DOHH2 (cell line): ENCODE measurements around the gene C10orf62.
"Not testable (repeated sequence)": the region's sequence is repeated elsewhere in the genome, so short reads cannot be mapped to it uniquely, and the experiment has no call there.

Source experiments
- H3F3A ChIP-seq: fragments of 200-600 bp; sonication (generic), shearing (Covaris generic); 2 replicates; pipeline ENCODE4 v1.6.0; 2016; ENCODE audit warnings: antibody characterized with exemption, mild to moderate bottlenecking; ENCODE audit not compliant: control insufficient read depth, insufficient read depth
- H3K27ac ChIP-seq: fragments of 200-600 bp; sonication (generic); 2 replicates; pipeline ENCODE4 v1.5.1; 2014; ENCODE audit warnings: low read depth, mild to moderate bottlenecking, low read length, moderate library complexity
- H3K27me3 ChIP-seq: fragments of 200-600 bp; sonication (generic); 2 replicates; pipeline ENCODE4 v1.6.1; 2014; ENCODE audit warnings: mild to moderate bottlenecking, low read length, mixed read lengths; ENCODE audit not compliant: control insufficient read depth
- H3K36me3 ChIP-seq: fragments of 200-600 bp; sonication (generic); 2 replicates; pipeline ENCODE4 v1.6.1; 2014; ENCODE audit warnings: mild to moderate bottlenecking, low read length, moderate library complexity, mixed read lengths; ENCODE audit not compliant: control insufficient read depth
- H3K4me1 ChIP-seq: fragments of 200-600 bp; sonication (generic); 2 replicates; pipeline ENCODE4 v1.6.1; 2014; ENCODE audit warnings: mild to moderate bottlenecking, low read length, mixed read lengths; ENCODE audit not compliant: control insufficient read depth
- H3K4me2 ChIP-seq: fragments of 200-600 bp; sonication (generic); 2 replicates; pipeline ENCODE4 v1.6.0; 2014; ENCODE audit warnings: mild to moderate bottlenecking, low read length, moderate library complexity
- H3K4me3 ChIP-seq: fragments of 200-600 bp; sonication (generic); 2 replicates; pipeline ENCODE4 v1.5.1; 2014; ENCODE audit warnings: mild to moderate bottlenecking, low read length, mixed read lengths
- H3K79me2 ChIP-seq: fragments of 200-600 bp; sonication (generic); 2 replicates; pipeline ENCODE4 v1.6.1; 2014; ENCODE audit warnings: mild to moderate bottlenecking, low read length, mixed read lengths; ENCODE audit not compliant: control insufficient read depth
- H3K9me2 ChIP-seq: fragments of 200-600 bp; sonication (generic); replicated peaks from 2 replicates; pipeline ENCODE4 v1.6.1; 2014; ENCODE audit warnings: mild to moderate bottlenecking, low read length, mixed read lengths; ENCODE audit not compliant: control insufficient read depth
- H3K9me3 ChIP-seq: fragments of 200-600 bp; sonication (generic); 2 replicates; pipeline ENCODE4 v1.6.1; 2014; ENCODE audit warnings: antibody characterized with exemption, low read length, mixed read lengths; ENCODE audit not compliant: control insufficient read depth, insufficient read depth
- H4K20me1 ChIP-seq: fragments of 200-600 bp; sonication (generic); 2 replicates; pipeline ENCODE4 v1.6.0; 2014; ENCODE audit warnings: low read depth, mild to moderate bottlenecking, antibody characterized with exemption, low read length, moderate library complexity; ENCODE audit not compliant: control insufficient read depth, insufficient read depth
- EZH2phosphoT487 ChIP-seq: fragments of 200-600 bp; sonication (generic); IDR thresholded peaks from 2 replicates; pipeline ENCODE4 v1.6.1; 2017; ENCODE audit warnings: borderline replicate concordance, mild to moderate bottlenecking, antibody characterized with exemption, low read length, moderate library complexity, mixed read lengths
- TF ChIP-seq, protein P1 (sequence below): fragments of 200-600 bp; sonication (generic); IDR thresholded peaks from one replicate; pipeline ENCODE4 v1.5.1; 2014; ENCODE audit warnings: antibody characterized with exemption, mild to moderate bottlenecking, low read depth, low read length; ENCODE audit not compliant: poor library complexity, severe bottlenecking

C10orf62 gene

DNA sequence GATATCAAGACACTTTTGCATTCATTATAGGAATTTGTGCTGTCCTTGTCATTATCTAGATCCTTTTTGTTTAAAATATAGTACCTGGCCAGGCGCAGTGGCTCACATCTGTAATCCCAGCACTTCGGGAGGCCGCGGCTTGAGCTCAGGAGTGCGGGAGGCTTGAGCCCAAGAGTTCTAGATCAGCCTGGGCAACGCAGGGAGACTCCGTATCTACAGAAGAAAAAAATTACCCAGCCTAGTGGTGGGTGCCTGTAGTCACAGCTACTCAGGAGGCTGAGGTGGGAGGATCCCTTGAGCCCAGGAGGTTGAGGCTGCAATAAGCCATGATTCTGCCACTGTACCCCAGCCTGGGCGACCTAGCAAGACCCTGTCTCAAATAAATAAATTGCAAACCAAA is 44.4 kb downstream of the C10orf62 start:
- Histone ChIP-seq H3F3A (peaks cover 3% of the 10 kb centered on the region; the same call in 1 of the 2 replicates), H3K79me2 (peaks cover 6% of the 10 kb centered on the region; the same call in 1 of the 2 replicates), H3K9me3 (no peaks in the 10 kb centered on the region), H3K4me2 (peak overlapping the region; percentile 86), H3K4me1 (peaks cover 11% of the 10 kb centered on the region), H4K20me1 (no peaks in the 10 kb centered on the region), H3K36me3 (no peaks in the 10 kb centered on the region), H3K9me2 (no peaks in the 10 kb centered on the region), H3K27ac (no peak overlapping the region), H3K27me3 (no peaks in the 10 kb centered on the region), H3K4me3 (peak overlapping the region; percentile 79)
- TF ChIP-seq, protein P1, sequence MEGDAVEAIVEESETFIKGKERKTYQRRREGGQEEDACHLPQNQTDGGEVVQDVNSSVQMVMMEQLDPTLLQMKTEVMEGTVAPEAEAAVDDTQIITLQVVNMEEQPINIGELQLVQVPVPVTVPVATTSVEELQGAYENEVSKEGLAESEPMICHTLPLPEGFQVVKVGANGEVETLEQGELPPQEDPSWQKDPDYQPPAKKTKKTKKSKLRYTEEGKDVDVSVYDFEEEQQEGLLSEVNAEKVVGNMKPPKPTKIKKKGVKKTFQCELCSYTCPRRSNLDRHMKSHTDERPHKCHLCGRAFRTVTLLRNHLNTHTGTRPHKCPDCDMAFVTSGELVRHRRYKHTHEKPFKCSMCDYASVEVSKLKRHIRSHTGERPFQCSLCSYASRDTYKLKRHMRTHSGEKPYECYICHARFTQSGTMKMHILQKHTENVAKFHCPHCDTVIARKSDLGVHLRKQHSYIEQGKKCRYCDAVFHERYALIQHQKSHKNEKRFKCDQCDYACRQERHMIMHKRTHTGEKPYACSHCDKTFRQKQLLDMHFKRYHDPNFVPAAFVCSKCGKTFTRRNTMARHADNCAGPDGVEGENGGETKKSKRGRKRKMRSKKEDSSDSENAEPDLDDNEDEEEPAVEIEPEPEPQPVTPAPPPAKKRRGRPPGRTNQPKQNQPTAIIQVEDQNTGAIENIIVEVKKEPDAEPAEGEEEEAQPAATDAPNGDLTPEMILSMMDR: peak; percentile 31
- TF ChIP-seq EZH2phosphoT487: no peak

DNA sequence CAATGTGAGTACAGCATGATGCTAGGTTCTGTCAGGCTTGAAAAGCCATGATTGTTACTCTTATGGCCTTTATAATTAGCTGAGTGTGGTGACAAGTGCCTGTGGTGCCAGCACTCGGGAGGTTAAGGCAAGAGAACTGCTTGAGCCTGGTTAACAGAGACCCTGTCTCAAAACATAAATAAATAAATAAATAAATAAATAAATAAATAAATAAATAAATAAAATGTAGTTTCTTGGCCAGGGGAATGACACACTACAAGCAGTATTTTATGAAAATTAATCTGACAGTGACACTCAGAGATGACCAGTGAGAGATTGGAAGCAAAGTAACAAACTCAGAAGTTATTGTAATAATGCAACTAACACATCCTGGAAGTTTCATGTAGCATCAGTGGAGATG is 46.1 kb downstream of the C10orf62 start:
- H3K4me1 ChIP-seq: peaks cover 16% of the 10 kb centered on the region
- no peak for TF ChIP-seq EZH2phosphoT487
- TF ChIP-seq, protein P1: no peak
- peaks cover 6% of the 10 kb centered on the region; the same call in 1 of the 2 replicates for H3K79me2 ChIP-seq
- no peaks in the 10 kb centered on the region for H3K27me3 ChIP-seq
- no peak overlapping the region for H3K4me3 ChIP-seq
- no peak overlapping the region for H3K4me2 ChIP-seq
- no peak overlapping the region for H3K27ac ChIP-seq
- H3K36me3 ChIP-seq: no peaks in the 10 kb centered on the region
- no peaks in the 10 kb centered on the region for H3K9me2 ChIP-seq
- no peaks in the 10 kb centered on the region for H3K9me3 ChIP-seq
- no peaks in the 10 kb centered on the region for H4K20me1 ChIP-seq
- peaks cover 3% of the 10 kb centered on the region; the same call in 1 of the 2 replicates for H3F3A ChIP-seq

DNA sequence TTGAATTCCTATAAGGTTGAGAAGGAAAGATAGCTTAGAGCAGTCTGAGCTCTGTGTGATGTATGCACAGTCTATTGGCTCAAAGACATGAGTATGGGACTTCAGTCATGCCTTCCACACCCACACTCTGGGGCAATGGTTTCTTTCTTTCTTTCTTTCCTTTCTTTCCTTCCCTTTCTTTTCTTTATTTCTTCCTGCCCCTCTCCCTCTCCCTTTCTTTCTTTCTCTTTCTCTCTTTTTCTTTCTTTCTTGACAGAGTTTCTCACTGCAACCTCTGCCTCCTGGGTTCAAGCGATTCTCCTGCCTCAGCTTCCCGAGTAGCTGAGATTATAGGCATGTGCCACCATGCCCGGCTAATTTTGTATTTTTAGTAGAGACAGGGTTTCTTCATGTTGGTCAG is 49.6 kb downstream of the C10orf62 start:
- H3K9me3 ChIP-seq, H4K20me1 ChIP-seq, H3K36me3 ChIP-seq, H3K27me3 ChIP-seq, H3K4me3 ChIP-seq, H3F3A ChIP-seq, H3K27ac ChIP-seq, H3K9me2 ChIP-seq, H3K4me2 ChIP-seq: not testable (repeated sequence)
- H3K79me2 ChIP-seq: peaks cover 18% of the 10 kb centered on the region
- H3K4me1 ChIP-seq: peaks cover 15% of the 10 kb centered on the region

DNA sequence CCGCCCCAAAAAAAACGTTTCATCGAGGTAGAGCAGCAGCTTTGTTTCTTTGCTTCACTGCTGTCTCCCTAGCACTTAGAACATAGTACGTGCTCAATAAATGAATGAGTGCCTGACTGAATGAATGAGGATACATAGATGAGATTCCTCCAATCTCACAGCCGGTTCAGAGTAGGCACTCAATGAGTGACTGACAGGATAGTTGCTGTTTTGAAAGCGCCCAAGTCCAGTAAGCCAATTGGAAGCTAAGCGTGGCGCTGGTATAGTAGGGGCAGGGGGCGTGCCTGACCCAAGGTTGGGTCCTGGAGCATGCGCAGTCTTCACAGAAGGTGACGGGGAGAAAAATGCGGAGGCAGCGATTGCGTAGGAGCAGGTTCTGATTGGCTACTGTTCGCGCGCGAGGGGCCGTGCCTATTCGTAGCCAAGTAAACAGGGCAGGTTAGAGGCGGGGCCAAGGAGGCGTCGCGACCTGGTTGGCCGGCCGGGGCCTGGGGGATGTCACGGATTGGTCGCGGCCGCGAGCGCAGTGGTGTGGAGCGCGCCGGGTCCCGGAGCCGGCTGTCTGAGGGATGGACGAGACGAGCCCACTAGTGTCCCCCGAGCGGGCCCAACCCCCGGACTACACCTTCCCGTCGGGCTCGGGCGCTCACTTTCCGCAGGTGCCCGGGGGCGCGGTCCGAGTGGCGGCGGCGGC is 50.8 kb downstream of the C10orf62 start, which contains the start of gene PI4K2A:
Gene PI4K2A, plus strand, starts transcription at position 498 of the 694 bp plus-strand sequence. Its CDS starts 72 bp downstream, at position 570.
- Histone ChIP-seq H3K79me2 (peaks cover 18% of the 10 kb centered on the region), H3F3A (peaks cover 3% of the 10 kb centered on the region; the same call in 1 of the 2 replicates), H3K27ac (no peak within 1 kb of the TSS), H3K4me1 (peaks cover 15% of the 10 kb centered on the region), H3K27me3 (no peaks in the 10 kb centered on the region), H4K20me1 (peaks cover 5% of the 10 kb centered on the region; the same call in 1 of the 2 replicates), H3K4me2 (peak within 1 kb of the TSS; percentile 85), H3K9me2 (no peaks in the 10 kb centered on the region), H3K36me3 (peaks cover 7% of the 10 kb centered on the region), H3K9me3 (no peaks in the 10 kb centered on the region), H3K4me3 (peak within 1 kb of the TSS; percentile 85)
- TF ChIP-seq, protein P1: no peak
- TF ChIP-seq EZH2phosphoT487: no peak
